Activated T-helper 1 cell treated with anti-CD3 and anti-CD28 coated beads, Interleukin-12 subunit alpha, Interleukin-12 subunit beta, Interleukin-2, Interleukin-4 antibody, amounts not matched to agents 30 ng/mL and 10 ng/mL and 1 ng/mL, durations not matched to agents 14 hours and 24 hours and 36 hours (primary cell): ENCODE measurements around the gene KRT6B. TPM values are rescaled to one million over a fixed set of nuclear protein-coding genes. Genes with fewer than 3 reads are reported as not detected.
"Not testable (repeated sequence)": the region's sequence is repeated elsewhere in the genome, so short reads cannot be mapped to it uniquely, and the experiment has no call there.

Experiments
- DNase-seq: peaks from one replicate; pipeline ENCODE4 v3.0.0; 2021; ENCODE audit warnings: low spot score
- H3K27ac Mint-ChIP-seq: one replicate; pipeline ENCODE4 v1.8.0; 2021; ENCODE audit warnings: mild to moderate bottlenecking, mixed read lengths
- H3K27me3 Mint-ChIP-seq: one replicate; pipeline ENCODE4 v1.8.0; 2022; ENCODE audit warnings: mild to moderate bottlenecking, moderate library complexity, mixed read lengths; ENCODE audit not compliant: insufficient read depth
- H3K36me3 Mint-ChIP-seq: one replicate; pipeline ENCODE4 v1.8.0; 2021; ENCODE audit warnings: low read depth, mixed read lengths
- H3K4me1 Mint-ChIP-seq: one replicate; pipeline ENCODE4 v1.8.0; 2021; ENCODE audit warnings: low read depth, mixed read lengths
- H3K4me3 Mint-ChIP-seq: one replicate; pipeline ENCODE4 v1.8.0; 2021; ENCODE audit warnings: mild to moderate bottlenecking, moderate library complexity, mixed read lengths
- H3K9me3 Mint-ChIP-seq: one replicate; pipeline ENCODE4 v1.8.0; 2021; ENCODE audit warnings: mixed read lengths
- intact Hi-C: fragments of 100-400 bp; cut with micrococcal nuclease; formaldehyde crosslinking; loops from one replicate; pipeline ENCODE4 v1.15.1; 2024
- total RNA-seq: library from RNA; stranded (reverse); gene quantifications from 2 replicates; pipeline ENCODE4 v1.2.3, GENCODE V29; 2022

The KRT6B gene
- total RNA-seq, 1 donor from 2014 or later, result not detected

GRCh38 chr12:52410589-52411248, 41.2 kb downstream of the KRT6B start:
- H3K9me3 Mint-ChIP-seq, DNase-seq, H3K4me1 Mint-ChIP-seq, H3K36me3 Mint-ChIP-seq, H3K4me3 Mint-ChIP-seq, intact Hi-C loops, H3K27me3 Mint-ChIP-seq, H3K27ac Mint-ChIP-seq: not testable (repeated sequence)

- H3K36me3 Mint-ChIP-seq, result no peaks in the 10 kb centered on the region
- intact Hi-C loops, result no loop called here
- DNase-seq, result no peak
- H3K27me3 Mint-ChIP-seq, result peaks cover 5% of the 10 kb centered on the region
- H3K4me3 Mint-ChIP-seq, result no peak overlapping the region
- H3K27ac Mint-ChIP-seq, result no peak overlapping the region
- H3K9me3 Mint-ChIP-seq, result no peaks in the 10 kb centered on the region
- peaks cover 4% of the 10 kb centered on the region for H3K4me1 Mint-ChIP-seq
These were observed 44.0 kb downstream of the KRT6B start for GRCh38 chr12:52407918-52408317.

GRCh38 chr12:52405922-52406385, 46.0 kb downstream of the KRT6B start, which contains the start of gene KRT82:
KRT82 (minus strand) TSS chr12:52406335; CDS start chr12:52406277, 58 bp downstream.
- H3K9me3 Mint-ChIP-seq, result no peaks in the 10 kb centered on the region
- intact Hi-C loops, result no loop called here
- no peak within 1 kb of the TSS for H3K27ac Mint-ChIP-seq

GRCh38 chr12:52404951-52405350, 47.0 kb downstream of the KRT6B start:
- no peak overlapping the region for H3K27ac Mint-ChIP-seq
- no peaks in the 10 kb centered on the region for H3K4me1 Mint-ChIP-seq
- intact Hi-C loops, result no loop called here
- H3K27me3 Mint-ChIP-seq, result peaks cover 3% of the 10 kb centered on the region
- no peaks in the 10 kb centered on the region for H3K9me3 Mint-ChIP-seq
- no peak overlapping the region for H3K4me3 Mint-ChIP-seq
- no peak for DNase-seq
- H3K36me3 Mint-ChIP-seq, result no peaks in the 10 kb centered on the region

More at GRCh38 chr12:52405922-52406385, 46.0 kb downstream of the KRT6B start, which contains the start of gene KRT82:
- H3K4me3 Mint-ChIP-seq, result no peak within 1 kb of the TSS
- H3K27me3 Mint-ChIP-seq, result peaks cover 4% of the 10 kb centered on the region
- H3K4me1 Mint-ChIP-seq, result peaks cover 2% of the 10 kb centered on the region
- no peaks in the 10 kb centered on the region for H3K36me3 Mint-ChIP-seq
- DNase-seq, result no peak

GRCh38 chr12:52403561-52403960, 48.4 kb downstream of the KRT6B start:
- Mint-ChIP-seq H3K4me1 (no peaks in the 10 kb centered on the region), H3K4me3 (no peak overlapping the region), H3K27me3 (peaks cover 7% of the 10 kb centered on the region), H3K27ac (no peak overlapping the region), H3K36me3 (no peaks in the 10 kb centered on the region), H3K9me3 (no peaks in the 10 kb centered on the region)
- DNase-seq, result no peak
- intact Hi-C loops, result no loop called here

GRCh38 chr12:52402873-52403540, 48.9 kb downstream of the KRT6B start:
- no peaks in the 10 kb centered on the region for H3K36me3 Mint-ChIP-seq
- H3K9me3 Mint-ChIP-seq, result no peaks in the 10 kb centered on the region
- H3K27me3 Mint-ChIP-seq, result peaks cover 7% of the 10 kb centered on the region
- no peak overlapping the region for H3K4me3 Mint-ChIP-seq
- intact Hi-C loops, result no loop called here
- DNase-seq, result no peak
- H3K4me1 Mint-ChIP-seq, result no peaks in the 10 kb centered on the region
- H3K27ac Mint-ChIP-seq, result no peak overlapping the region

GRCh38 chr12:52402377-52402776, 49.6 kb downstream of the KRT6B start:
- intact Hi-C loops, result no loop called here
- DNase-seq, result no peak
- Mint-ChIP-seq H3K27me3 (peaks cover 7% of the 10 kb centered on the region), H3K4me1 (no peaks in the 10 kb centered on the region), H3K9me3 (no peaks in the 10 kb centered on the region), H3K36me3 (no peaks in the 10 kb centered on the region), H3K4me3 (no peak overlapping the region), H3K27ac (no peak overlapping the region)

GRCh38 chr12:52401926-52402325, 50.0 kb downstream of the KRT6B start:
- H3K4me1 Mint-ChIP-seq, result no peaks in the 10 kb centered on the region
- DNase-seq, result no peak
- no peak overlapping the region for H3K4me3 Mint-ChIP-seq
- no peaks in the 10 kb centered on the region for H3K9me3 Mint-ChIP-seq
- intact Hi-C loops, result no loop called here
- no peaks in the 10 kb centered on the region for H3K36me3 Mint-ChIP-seq
- H3K27me3 Mint-ChIP-seq, result peaks cover 7% of the 10 kb centered on the region
- no peak overlapping the region for H3K27ac Mint-ChIP-seq

- no peaks in the 10 kb centered on the region for H3K9me3 Mint-ChIP-seq
- H3K27ac Mint-ChIP-seq, result no peak overlapping the region
- intact Hi-C loops, result no loop called here
- no peak for DNase-seq
- H3K27me3 Mint-ChIP-seq, result peaks cover 7% of the 10 kb centered on the region
- H3K4me3 Mint-ChIP-seq, result no peak overlapping the region
- H3K4me1 Mint-ChIP-seq, result no peaks in the 10 kb centered on the region
- no peaks in the 10 kb centered on the region for H3K36me3 Mint-ChIP-seq
These were observed 50.4 kb downstream of the KRT6B start for GRCh38 chr12:52401526-52401925.

GRCh38 chr12:52400906-52401305, 51.0 kb downstream of the KRT6B start:
- H3K4me3 Mint-ChIP-seq, result no peak overlapping the region
- H3K27ac Mint-ChIP-seq, result no peak overlapping the region
- DNase-seq, result no peak
- no peaks in the 10 kb centered on the region for H3K9me3 Mint-ChIP-seq
- H3K27me3 Mint-ChIP-seq, result peaks cover 9% of the 10 kb centered on the region
- intact Hi-C loops, result no loop called here
- H3K36me3 Mint-ChIP-seq, result no peaks in the 10 kb centered on the region
- H3K4me1 Mint-ChIP-seq, result no peaks in the 10 kb centered on the region

GRCh38 chr12:52399756-52400155, 52.2 kb downstream of the KRT6B start:
- Mint-ChIP-seq H3K36me3 (no peaks in the 10 kb centered on the region), H3K4me1 (no peaks in the 10 kb centered on the region), H3K27me3 (peaks cover 9% of the 10 kb centered on the region), H3K9me3 (no peaks in the 10 kb centered on the region), H3K27ac (no peak overlapping the region), H3K4me3 (no peak overlapping the region)
- no peak for DNase-seq
- intact Hi-C loops, result no loop called here

GRCh38 chr12:52398176-52398575, 53.8 kb downstream of the KRT6B start:
- Mint-ChIP-seq H3K9me3 (no peaks in the 10 kb centered on the region), H3K27ac (no peak overlapping the region), H3K4me1 (no peaks in the 10 kb centered on the region), H3K27me3 (peaks cover 11% of the 10 kb centered on the region), H3K36me3 (no peaks in the 10 kb centered on the region), H3K4me3 (no peak overlapping the region)
- no peak for DNase-seq
- intact Hi-C loops, result no loop called here

- DNase-seq, result no peak
- Mint-ChIP-seq H3K36me3 (no peaks in the 10 kb centered on the region), H3K4me3 (no peak overlapping the region), H3K27me3 (peaks cover 13% of the 10 kb centered on the region), H3K9me3 (no peaks in the 10 kb centered on the region), H3K4me1 (no peaks in the 10 kb centered on the region), H3K27ac (no peak overlapping the region)
- intact Hi-C loops, result no loop called here
These were observed 55.3 kb downstream of the KRT6B start for GRCh38 chr12:52396656-52397055.
